ENCODE measurements around the gene ROGDI.

The ROGDI gene, protein sequence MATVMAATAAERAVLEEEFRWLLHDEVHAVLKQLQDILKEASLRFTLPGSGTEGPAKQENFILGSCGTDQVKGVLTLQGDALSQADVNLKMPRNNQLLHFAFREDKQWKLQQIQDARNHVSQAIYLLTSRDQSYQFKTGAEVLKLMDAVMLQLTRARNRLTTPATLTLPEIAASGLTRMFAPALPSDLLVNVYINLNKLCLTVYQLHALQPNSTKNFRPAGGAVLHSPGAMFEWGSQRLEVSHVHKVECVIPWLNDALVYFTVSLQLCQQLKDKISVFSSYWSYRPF

DNA sequence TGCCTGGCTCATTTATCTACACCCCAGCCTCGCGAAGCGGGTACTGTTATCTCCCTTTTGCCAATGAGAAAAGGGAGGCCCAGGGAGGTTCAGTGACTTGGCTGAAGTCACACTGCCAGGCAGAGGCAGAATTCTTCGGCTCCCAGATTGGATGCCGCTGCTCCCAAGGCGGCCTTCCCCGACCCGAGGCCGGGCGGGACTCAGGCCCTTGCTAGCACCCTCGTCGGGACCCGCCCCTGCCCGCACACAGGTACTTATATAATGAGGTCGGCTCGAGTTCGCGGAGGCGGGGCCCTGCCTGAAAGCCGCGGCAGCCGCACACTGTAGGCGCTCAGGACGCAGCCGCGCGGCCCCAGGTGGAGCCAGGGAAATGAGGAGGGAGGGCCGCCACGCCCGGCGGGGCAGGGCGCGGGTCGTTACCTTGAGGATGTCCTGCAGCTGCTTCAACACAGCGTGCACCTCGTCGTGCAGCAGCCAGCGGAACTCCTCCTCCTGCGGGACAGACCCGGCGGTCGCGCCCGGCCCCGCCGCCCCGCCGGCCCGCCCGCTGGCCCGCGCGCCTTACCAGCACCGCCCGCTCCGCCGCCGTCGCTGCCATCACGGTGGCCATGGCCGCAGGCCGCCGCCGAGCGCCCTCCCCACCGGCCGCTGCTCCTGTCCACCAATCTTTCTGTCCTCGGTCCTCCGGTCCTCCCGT is at the start of gene ROGDI:
TSS of gene ROGDI (minus strand) at position 672 of the 697 bp plus-strand sequence. CDS start at position 610, 62 bp downstream.
- DNase-seq (ENCODE audit: low read depth in 1 of 2, low spot score in 1 of 2): peak; percentile 67 to 69

DNA sequence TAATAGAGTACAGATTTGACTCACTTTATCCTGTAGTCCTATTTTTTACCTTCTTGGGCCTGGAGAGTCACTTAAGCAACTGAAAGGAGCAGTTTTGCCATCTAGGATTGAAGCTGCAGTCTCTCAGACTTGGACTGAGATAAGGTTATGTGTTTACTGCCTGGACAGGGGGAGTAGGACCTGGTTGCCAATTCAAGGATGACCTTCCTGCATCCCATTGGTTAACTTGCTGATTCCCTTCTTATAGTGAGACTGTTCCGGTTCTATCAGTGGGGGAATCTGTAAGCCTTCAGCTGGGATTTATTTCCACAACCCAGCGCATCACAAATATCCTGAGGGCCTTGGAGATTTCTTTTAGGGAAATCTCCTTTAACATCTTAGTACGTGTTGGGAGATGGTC is 47.8 kb upstream of the ROGDI start:
- no peak for DNase-seq (ENCODE audit: low read depth in 1 of 2, low spot score in 1 of 2)

DNA sequence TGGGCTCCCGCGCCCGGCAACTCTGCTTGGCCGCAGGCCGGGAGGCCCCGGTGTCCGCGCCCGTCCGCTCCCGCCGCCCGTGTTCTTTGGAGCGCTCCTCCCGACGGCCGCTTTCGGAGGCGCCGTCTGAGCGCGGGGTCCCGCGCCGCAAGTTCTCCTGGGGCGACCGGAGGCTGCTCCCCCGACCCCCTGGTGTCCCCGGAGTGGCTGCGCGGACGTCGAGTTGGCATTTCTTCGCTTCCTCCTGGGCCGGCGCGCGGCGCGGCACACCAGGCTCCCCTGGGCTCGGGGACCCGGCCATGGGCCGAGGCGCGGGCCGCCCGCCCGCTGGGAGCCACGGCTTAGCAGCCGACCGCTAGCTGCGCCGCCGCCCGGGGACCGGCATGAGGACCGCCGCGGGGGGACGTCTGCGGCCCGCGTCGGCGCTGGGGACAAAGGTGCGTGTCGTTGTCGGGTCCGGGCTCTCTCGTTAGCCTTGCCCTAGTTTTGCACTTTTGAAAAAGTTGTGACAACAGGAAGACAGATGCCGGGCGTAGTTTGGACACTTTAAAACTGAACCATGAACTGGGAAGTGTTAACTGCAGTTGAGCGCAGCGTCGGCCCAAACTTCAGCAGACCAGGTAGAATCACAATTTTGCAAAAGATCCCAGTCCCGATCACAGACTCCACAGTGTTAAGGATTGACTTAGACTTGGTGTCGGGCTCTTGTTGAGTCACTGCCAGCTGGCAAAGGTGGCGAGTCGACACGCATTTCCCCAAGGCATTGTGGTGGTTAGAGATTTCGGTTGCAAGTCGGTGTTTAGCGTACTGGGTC is 45.5 kb upstream of the ROGDI start:
- peak; percentile 12 to 25 for DNase-seq (ENCODE audit: low read depth in 1 of 2, low spot score in 1 of 2)

DNA sequence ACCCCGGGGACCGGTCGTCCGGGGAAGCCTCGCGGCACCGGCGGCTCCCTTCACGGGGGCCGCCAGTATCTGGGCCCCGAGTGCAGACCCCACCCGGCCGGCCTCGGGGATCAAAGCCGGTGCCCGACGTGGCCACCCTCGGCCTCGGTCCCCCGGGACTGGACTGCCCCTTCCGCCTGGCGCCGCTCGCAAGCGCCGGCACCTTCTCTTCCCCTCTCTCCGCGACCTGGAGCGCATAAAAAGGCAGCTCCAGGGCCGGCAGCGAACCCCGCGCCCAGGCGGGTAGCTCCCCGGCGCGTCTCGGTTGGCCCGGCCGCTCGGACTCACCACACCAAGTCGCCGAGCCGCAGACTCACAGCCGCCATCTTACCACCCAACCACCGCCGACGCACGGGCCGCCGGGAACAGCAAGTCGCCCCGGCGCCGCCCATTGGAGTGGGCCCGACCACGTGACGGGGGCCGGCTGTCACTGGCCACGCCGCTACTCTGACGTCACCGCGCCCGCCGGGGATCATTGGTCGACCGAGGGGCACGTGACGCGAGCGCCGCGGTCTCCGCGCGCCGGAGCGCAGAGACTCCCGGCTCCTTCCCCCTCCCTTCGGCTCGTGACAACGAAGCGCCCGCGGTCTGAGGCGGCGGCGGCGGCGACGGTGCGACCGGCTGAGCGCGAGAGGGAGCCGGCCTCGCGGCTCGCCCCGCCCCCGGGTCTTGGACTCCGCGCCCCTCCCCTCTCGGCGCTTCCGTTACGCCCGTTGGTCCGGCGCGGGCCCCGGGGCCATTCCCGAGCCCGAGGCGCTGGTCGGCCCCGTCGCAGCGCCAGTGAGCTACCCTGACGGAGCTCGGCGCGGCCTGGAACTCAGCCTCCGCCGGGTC is 44.7 kb upstream of the ROGDI start, which contains the start of the genes GLYR1 and UBN1:
TSS of gene GLYR1 (minus strand) at position 388 of the 873 bp plus-strand sequence. CDS start at position 365, 23 bp downstream.
TSS of gene UBN1 (plus strand) at position 581 of the 873 bp plus-strand sequence. CDS start 5,437 bp downstream, outside the sequence.
- peak; percentile 99 to 100 for DNase-seq (ENCODE audit: low read depth in 1 of 2, low spot score in 1 of 2)

DNA sequence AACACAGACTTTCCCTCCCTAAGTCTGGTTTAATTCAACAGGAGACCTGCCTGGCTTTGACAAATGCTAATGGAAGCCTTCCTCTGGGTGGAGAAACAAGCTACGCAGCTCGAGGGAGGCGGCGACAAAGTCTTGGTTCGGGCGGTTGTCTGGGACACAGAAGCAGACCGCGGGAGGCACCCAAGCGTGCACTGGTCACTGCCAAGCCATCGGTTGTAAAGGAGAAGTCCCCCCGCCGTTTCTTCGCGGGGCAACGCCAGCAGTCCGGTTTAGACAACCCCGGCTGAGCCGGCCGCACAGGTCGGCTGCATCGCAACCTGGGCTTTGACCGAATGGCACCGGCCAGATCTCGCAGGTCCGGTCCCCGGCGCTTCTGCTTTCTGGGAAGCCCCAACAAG is 44.1 kb upstream of the ROGDI start:
- DNase-seq (ENCODE audit: low read depth in 1 of 2, low spot score in 1 of 2): no peak

DNA sequence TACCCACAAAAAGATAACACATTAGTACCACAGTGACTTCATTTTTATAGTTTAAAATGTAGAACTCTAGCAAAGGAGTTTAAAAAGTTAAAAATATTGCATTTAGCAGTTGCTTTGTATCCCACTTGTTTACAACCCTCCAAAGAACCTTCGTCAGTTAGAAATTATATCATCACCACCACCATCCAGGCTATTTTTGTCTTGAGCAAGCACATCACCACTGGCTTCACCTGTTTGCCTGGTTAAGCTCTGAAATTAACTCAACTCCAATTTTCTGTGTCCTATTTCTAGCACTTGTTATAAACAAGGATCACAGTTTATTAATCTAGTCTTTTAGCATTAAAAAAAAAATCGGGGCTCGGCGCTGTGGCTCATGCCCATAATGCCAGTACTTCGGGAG is 38.6 kb upstream of the ROGDI start:
- no peak for DNase-seq (ENCODE audit: low read depth in 1 of 2, low spot score in 1 of 2)

DNA sequence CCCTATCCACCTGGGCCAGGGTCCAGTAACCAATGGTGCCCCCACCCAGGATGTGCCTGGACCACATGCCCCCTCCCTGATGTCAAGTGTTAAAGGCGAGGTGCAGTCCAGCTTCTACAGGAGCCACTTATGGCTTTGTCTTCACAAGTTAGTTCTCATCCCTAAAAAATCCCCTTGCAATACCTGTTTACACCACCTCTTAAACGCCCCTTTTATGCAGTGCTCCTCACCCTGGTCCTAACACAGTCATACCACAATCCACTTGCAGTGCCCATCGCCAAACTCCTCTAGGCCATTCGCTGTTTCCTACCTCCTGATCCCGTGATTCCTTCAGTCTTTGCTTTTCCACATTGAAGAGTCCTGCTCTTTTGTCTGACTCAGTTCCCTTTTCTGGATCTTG is 37.5 kb upstream of the ROGDI start:
- no peak for DNase-seq (ENCODE audit: low read depth in 1 of 2, low spot score in 1 of 2)

DNA sequence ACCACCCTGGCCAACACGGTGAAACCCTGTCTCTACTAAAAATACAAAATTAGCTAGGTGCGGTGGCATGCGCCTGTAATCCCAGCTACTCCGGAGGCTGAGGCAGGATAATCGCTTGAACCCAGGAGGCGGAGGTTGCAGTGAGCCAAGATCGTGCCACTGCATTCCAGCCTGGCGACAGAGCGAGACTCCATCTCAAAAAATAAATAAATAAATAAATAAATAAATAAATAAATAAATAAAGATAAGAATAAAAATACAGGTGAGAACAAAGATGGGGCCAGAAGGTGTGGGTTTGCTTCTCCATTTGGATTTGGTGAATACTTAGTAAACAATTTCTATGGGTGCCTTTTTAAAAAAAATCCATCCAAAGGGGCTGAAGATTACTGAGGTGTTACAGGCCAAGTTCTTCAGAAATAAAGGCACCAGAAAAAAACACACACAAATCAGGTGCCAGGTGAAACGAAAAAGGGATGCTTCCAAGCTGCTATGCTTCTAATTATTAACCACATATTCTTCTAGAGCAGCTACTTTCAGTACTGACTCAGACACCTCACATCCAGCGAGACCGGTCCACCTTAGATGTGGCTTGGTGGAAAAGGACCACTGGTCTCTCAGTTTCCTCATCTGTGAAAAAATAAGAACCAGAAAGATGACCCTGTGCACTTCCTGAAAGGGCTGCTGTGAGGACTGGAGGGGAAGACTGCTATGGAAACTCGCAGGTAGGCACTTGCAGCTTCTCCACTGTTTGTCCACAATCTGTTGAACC is 35.5 kb upstream of the ROGDI start:
- no peak for DNase-seq (ENCODE audit: low read depth in 1 of 2, low spot score in 1 of 2)

DNA sequence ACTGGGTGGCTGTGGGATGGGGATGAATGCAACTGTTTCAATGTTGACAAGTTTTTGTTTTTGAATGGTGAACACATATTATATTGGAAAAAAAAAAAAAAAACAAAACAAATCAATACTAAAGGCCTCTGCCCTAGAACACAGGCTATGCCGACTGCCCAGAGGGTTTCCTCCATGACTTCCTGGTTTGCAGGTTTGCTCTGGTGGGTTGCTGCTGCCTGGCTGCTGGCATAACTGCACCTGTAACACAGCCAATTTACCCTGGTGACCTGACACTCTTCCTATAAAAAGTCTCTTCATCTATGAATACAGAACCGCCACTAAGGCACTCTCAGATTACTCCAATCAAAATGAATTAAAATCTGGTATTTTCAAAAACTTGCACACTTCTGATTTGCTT is 34.3 kb upstream of the ROGDI start:
- DNase-seq (ENCODE audit: low read depth in 1 of 2, low spot score in 1 of 2): no peak

DNA sequence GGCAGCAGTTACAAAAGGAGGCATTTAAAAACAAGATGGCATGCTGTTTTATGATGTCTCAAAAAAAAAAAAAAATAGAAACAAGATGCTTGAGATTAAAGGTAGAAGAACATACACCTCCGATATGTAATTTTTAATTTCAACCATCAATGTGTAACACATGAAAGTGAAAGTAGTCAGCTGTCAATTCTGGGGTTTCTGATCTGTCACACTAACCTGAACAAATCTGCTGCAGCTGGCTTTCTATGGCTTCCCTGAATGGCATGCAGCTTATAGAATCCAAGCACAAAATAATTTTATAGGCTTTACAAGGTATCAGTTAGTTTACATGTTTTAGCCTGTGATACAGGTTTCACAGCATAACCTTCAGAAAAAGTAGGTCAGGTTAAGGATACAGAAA is 31.2 kb upstream of the ROGDI start:
- no peak for DNase-seq (ENCODE audit: low read depth in 1 of 2, low spot score in 1 of 2)

DNA sequence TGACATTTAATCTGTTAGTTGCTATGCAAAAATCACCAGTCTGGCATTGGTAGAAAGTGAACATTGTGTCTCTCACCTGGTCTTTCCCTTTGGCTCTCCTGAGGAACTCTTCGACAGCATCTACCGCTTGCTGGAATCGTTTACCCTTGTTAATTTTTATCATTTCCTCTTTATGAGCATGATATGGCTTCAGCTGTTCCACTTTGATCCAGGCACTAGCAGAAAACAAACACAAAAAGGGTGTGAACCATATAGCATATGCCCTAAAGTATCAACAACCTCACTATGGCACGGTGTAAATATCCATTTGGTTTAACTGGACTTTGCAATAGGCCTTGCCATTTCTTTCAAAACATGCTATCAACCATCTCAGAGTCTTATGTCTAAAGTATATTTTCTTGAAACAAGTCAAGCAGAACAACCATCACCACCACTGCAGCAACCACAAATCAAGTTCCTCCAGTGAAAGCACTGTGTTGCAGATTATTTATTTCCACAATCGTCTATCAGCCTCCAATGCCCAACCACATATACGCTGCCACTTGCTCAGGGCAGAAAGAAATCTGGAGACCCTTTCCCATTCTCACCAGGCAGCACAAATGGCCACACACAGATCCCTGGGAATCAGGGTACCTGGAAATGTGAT is 30.4 kb upstream of the ROGDI start:
- DNase-seq (ENCODE audit: low read depth in 1 of 2, low spot score in 1 of 2): no peak

DNA sequence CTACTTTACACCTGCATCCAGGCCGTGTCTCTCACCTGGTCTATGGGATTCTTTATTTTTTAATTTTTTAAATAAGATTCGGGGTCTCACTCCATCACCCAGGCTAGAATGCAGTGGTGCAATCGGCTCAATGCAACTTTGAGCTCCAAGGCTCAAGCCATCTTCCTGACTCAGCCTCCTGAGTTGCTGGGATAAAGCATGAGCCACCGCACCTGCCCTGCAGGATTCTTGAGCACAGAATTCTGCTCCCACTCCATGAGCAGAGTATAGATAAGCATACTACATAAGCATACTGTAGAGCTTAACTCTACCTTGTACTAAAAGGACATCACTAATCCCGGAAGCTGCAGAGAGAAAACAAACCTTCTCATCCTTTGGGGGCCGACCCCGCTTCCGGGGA is 29.2 kb upstream of the ROGDI start:
- no peak for DNase-seq (ENCODE audit: low read depth in 1 of 2, low spot score in 1 of 2)

DNA sequence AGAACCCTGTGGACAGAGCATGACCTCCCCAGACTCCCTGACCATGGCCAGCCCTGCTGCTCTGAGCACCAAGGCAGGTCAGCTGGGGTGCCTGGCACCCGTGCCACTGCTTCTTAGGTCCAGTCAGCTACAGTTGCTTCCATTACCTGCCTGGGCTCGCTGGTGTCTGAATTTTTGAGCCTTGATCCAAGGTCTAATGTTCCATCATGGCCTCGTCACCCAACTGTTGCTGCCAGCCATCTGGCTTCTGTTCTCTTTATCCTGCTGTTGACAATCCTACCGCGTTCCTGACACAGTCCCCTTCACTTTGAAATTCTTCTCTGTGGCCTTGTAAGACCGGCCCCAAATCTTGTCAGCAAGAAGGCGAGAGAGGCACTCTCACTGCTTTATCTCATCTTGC is 28.0 kb upstream of the ROGDI start:
- no peak for DNase-seq (ENCODE audit: low read depth in 1 of 2, low spot score in 1 of 2)

DNA sequence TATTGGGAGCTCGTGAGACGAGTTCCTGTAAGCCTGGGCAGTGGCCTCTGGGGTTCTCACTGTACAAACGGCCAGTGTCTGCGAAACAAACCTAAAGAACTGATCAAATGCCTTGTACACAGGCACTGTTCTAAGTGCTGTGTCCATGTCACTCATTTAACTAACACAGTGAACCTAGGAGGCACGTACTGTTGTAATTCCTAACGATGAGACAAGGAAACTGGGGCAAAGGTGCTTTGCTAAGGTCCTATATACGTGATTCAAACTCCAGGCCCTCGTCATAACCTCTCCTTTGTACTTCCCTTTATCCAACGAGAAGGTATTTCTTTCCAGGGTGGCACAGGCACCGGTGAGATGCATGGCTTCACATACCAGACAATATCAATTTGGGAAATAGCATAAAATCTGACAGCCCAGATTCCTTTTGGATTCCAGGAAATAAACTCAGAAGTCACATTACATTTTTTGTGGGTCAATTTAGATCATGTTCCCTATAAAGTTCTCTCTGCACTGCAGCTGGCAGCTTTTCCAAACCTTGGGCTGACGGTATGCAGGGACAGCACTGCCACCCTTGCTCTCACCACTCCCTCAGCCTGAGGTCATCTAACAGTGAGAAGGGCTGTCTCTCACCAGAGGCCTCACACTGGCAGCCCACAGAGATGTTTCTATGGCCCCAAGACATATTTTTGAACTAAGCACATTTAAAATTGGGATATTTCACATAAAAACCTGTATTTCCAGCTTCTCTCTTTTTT is 26.3 kb upstream of the ROGDI start:
- no peak for DNase-seq (ENCODE audit: low read depth in 1 of 2, low spot score in 1 of 2)

DNA sequence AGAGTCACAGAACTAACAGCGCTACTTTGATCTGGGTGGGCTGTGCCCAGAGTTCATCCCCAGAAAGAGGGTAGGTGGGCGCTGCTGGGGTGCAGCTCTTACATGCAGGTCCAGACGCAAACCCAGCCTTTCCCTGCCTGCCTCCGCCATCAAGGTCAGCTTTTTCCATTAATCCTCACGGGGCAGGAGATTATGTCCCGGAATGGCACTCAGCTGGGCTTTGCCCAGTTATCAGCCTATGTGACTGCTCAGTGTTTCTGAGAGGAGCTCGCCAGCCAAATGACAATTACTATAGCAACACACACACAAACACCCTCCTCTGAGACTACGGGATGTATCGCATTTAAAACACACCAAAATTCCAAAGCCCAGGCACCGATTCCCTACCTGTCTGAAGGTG is 24.5 kb upstream of the ROGDI start:
- DNase-seq (ENCODE audit: low read depth in 1 of 2, low spot score in 1 of 2): no peak

DNA sequence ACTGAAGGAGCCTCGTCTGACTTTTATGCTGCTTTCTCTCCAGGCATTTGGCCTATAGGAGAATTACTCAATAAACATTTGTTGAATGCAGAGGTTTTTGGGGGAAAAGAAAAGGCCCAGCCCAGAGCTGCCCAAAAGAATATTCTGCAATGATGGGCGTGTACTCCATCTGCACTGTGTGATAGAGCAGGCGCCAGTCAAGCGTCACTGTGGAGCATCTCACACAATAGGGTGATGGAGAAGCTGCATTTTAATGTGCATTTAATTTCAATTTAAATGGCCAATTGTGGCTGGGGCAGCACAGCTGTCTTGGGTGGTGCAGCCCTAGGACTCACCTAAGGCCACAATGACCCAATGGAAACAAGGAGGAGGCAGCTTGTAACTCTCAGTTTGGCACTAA is 24.1 kb upstream of the ROGDI start:
- no peak for DNase-seq (ENCODE audit: low read depth in 1 of 2, low spot score in 1 of 2)

DNA sequence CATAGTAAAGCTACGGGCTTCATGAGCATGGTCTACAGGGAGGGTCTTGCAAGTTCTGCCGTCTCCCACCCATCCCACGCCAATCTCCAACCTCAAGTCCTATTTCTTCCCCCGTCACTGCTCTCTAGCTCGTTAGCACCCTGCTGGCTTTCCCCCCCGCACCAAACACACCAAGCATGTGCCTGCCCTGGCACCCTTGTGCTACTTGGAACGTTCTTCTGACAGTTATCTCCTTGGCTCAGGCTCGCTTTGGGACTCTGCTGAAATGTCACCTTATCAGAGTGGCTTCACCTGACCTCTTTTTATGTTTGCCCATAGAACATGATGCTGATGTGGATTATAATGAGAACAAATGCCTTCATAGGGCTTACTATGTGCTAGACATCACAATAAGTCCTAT is 22.8 kb upstream of the ROGDI start:
- DNase-seq (ENCODE audit: low read depth in 1 of 2, low spot score in 1 of 2): no peak

DNA sequence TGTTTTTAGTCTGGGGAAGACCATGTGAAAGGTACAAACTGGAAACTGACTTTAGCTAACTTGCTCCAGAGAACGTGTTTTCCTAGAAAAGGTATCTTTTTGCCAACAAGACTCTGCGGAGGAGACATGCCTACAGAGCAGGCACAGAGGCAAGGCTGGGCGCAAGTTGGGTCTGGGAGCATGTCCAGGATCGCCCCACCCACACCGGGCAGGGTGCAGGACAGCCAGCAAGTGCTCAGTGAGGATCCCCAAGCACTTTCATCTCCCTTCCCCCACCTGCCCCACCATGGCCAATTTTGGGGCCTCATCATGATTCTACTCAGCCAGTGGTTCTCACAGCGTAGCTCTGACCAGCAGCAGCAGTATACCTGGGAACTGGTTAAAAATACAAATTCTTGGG is 18.2 kb upstream of the ROGDI start:
- DNase-seq (ENCODE audit: low read depth in 1 of 2, low spot score in 1 of 2): no peak
